HepG2 (cell line): ENCODE results near the gene VSIG10L. TPM values are rescaled to one million over a fixed set of nuclear protein-coding genes. Genes with fewer than 3 reads are reported as not detected.

Experiments used
- ATAC-seq: fragments of 200-7000 bp; cut with Tn5 transposase; 3 replicates; pipeline ENCODE4 v1.9.1; 2020; ENCODE audit warnings: mild to moderate bottlenecking, moderate library complexity
- BruUV-seq: library from RNA; stranded (reverse); fragments of 400-500 nt; replicated peaks from 2 replicates; lab custom pipeline; 2021; lab: Mats Ljungman, UMichigan
- CTCF ChIA-PET: fragments of 300-600 bp; formaldehyde crosslinking; extraction: SDS; loops from one replicate; lab custom pipeline; 2021; ENCODE audit warnings: low total read pairs, inconsistent platforms, low intra/inter-chr PET ratio; lab: Yijun Ruan, JAX
- POLR2A ChIA-PET: fragments of 350-600 bp; sonication (Branson Sonifier 250); formaldehyde crosslinking; loops from one replicate; lab custom pipeline; 2020; ENCODE audit warnings: antibody characterized with exemption, inconsistent platforms; lab: Yijun Ruan, JAX
- DNase-seq: peaks from one replicate; pipeline ENCODE4 v3.0.0-alpha.2; 2015; ENCODE audit warnings: low spot score
- FAIRE-seq: peaks from 3 replicates; lab custom pipeline; 2011; peaks lifted over from hg19 to GRCh38; lab: Jason Lieb, UNC
- H2AFZ ChIP-seq: one replicate; pipeline ENCODE4 v1.6.1; 2011; ENCODE audit warnings: low read length, inconsistent platforms
- H3K27ac ChIP-seq: fragments of 300-600 bp; 3 replicates; pipeline ENCODE4 v1.8.0; 2011; ENCODE audit warnings: mixed run types, mild to moderate bottlenecking, mixed read lengths, low read length, inconsistent platforms; ENCODE audit not compliant: insufficient read depth; ENCODE audit errors: extremely low read length
- H3K27me3 ChIP-seq, 2 experiments: fragments of 200-600 bp in 1 of 2; 2 replicates in 1 of 2; 3 replicates in 1 of 2; pipeline versions ENCODE4 v1.6.0 to v1.8.0; 2011; ENCODE audit warnings: low read length in 2 of 2, mild to moderate bottlenecking in 2 of 2, moderate library complexity in 2 of 2, inconsistent platforms in 1 of 2; ENCODE audit not compliant: insufficient read depth in 2 of 2, control insufficient read depth in 1 of 2
- H3K36me3 ChIP-seq, 2 experiments: fragments of 200-600 bp in 1 of 2; replicated peaks in 1 of 2; 2 replicates in 1 of 2; 3 replicates in 1 of 2; pipeline versions ENCODE4 v1.5.1 to v1.8.0; 2011; ENCODE audit warnings: low read length in 2 of 2, inconsistent platforms in 1 of 2; ENCODE audit not compliant: insufficient read depth in 2 of 2, control insufficient read depth in 1 of 2
- H3K4me1 ChIP-seq: 2 replicates; pipeline ENCODE4 v1.5.1; 2012; ENCODE audit warnings: low read length, inconsistent platforms; ENCODE audit not compliant: insufficient read depth
- H3K4me2 ChIP-seq: 2 replicates; pipeline ENCODE4 v1.6.0; 2011; ENCODE audit warnings: low read depth, low read length, inconsistent platforms
- H3K4me3 ChIP-seq, 3 experiments: fragments of 200-600 bp in 1 of 3; sonication (generic), shearing (Covaris generic) in 1 of 3; replicated peaks in 1 of 3; 2 replicates each; pipeline ENCODE4 v1.5.1; 2011 to 2016; ENCODE audit warnings: low read length in 3 of 3, inconsistent platforms in 2 of 3, low read depth in 2 of 3, mild to moderate bottlenecking in 2 of 3, control low read depth in 1 of 3, mixed read lengths in 1 of 3; ENCODE audit not compliant: insufficient read depth in 1 of 3
- H3K79me2 ChIP-seq: one replicate; pipeline ENCODE4 v1.6.1; 2011; ENCODE audit warnings: low read length, inconsistent platforms; ENCODE audit not compliant: insufficient read depth
- H3K9ac ChIP-seq: 2 replicates; pipeline ENCODE4 v1.6.0; 2011; ENCODE audit warnings: mild to moderate bottlenecking, low read depth, low read length, inconsistent platforms; ENCODE audit not compliant: insufficient read depth
- H3K9me3 ChIP-seq: 2 replicates; pipeline ENCODE4 v1.5.1; 2012; ENCODE audit warnings: mild to moderate bottlenecking, low read length
- H4K20me1 ChIP-seq: 2 replicates; pipeline ENCODE4 v1.6.0; 2011; ENCODE audit warnings: inconsistent platforms, mild to moderate bottlenecking, low read length, moderate library complexity; ENCODE audit not compliant: insufficient read depth
- ARNT ChIP-seq: fragments of 450-650 bp; IDR thresholded peaks from 2 replicates; pipeline ENCODE4 v1.6.1; 2017
- CSRNP2 ChIP-seq: sonication (generic); formaldehyde crosslinking; conservative IDR thresholded peaks from 2 replicates; pipeline ENCODE4 v1.8.0; 2022; ENCODE audit warnings: low read depth, missing genetic modification reagents
- GZF1 ChIP-seq: sonication (generic); formaldehyde crosslinking; IDR thresholded peaks from 2 replicates; pipeline ENCODE4 v1.5.1; 2020; ENCODE audit warnings: mild to moderate bottlenecking, missing genetic modification reagents
- HOXA7 ChIP-seq: sonication (generic); formaldehyde crosslinking; IDR thresholded peaks from 2 replicates; pipeline ENCODE4 v1.8.1; 2022; ENCODE audit warnings: mild to moderate bottlenecking, missing genetic modification reagents, moderate library complexity
- NONO ChIP-seq, 2 experiments: fragments of 450-650 bp in 1 of 2; sonication (generic) in 1 of 2; formaldehyde crosslinking in 1 of 2; IDR thresholded peaks in 1 of 2; conservative IDR thresholded peaks in 1 of 2; 2 replicates each; pipeline versions ENCODE4 v1.6.1 to v1.8.0; 2017 to 2022; ENCODE audit warnings: mild to moderate bottlenecking in 1 of 2, missing genetic modification reagents in 1 of 2, moderate library complexity in 1 of 2
- POLR2A ChIP-seq, 2 experiments: IDR thresholded peaks; 2 replicates each; pipeline ENCODE4 v1.6.1; 2011; ENCODE audit warnings: low read depth in 2 of 2, low read length in 2 of 2, mild to moderate bottlenecking in 1 of 2, moderate library complexity in 1 of 2; ENCODE audit not compliant: insufficient read depth in 1 of 2
- SPEN ChIP-seq: sonication (generic); formaldehyde crosslinking; IDR thresholded peaks from 2 replicates; pipeline ENCODE4 v1.5.1; 2020; ENCODE audit warnings: low read depth, mild to moderate bottlenecking, missing genetic modification reagents
- TRIM24 ChIP-seq: sonication (generic); formaldehyde crosslinking; IDR thresholded peaks from 2 replicates; pipeline ENCODE4 v1.8.0; 2022; ENCODE audit warnings: mild to moderate bottlenecking, missing genetic modification reagents
- UBTF ChIP-seq: sonication (generic); formaldehyde crosslinking; IDR thresholded peaks from 2 replicates; pipeline ENCODE4 v1.4.0; 2020; ENCODE audit warnings: mild to moderate bottlenecking, missing genetic modification reagents
- ZFP91 ChIP-seq: sonication (generic); formaldehyde crosslinking; IDR thresholded peaks from 2 replicates; pipeline ENCODE4 v1.9.0; 2022; ENCODE audit warnings: missing genetic modification reagents, mild to moderate bottlenecking, borderline replicate concordance
- ZFX ChIP-seq: sonication (generic); formaldehyde crosslinking; IDR thresholded peaks from 2 replicates; pipeline ENCODE4 v1.4.0; 2020; ENCODE audit warnings: mild to moderate bottlenecking, low read depth, missing genetic modification reagents, moderate library complexity
- ZNF276 ChIP-seq: sonication (generic); formaldehyde crosslinking; IDR thresholded peaks from 2 replicates; pipeline ENCODE4 v1.4.0; 2020; ENCODE audit warnings: mild to moderate bottlenecking, low read depth, missing genetic modification reagents
- ZNF432 ChIP-seq: sonication (generic); formaldehyde crosslinking; IDR thresholded peaks from 2 replicates; pipeline ENCODE4 v1.5.0; 2020; ENCODE audit warnings: missing genetic modification reagents, mild to moderate bottlenecking, borderline replicate concordance
- ZNF607 ChIP-seq: sonication (generic); formaldehyde crosslinking; IDR thresholded peaks from 2 replicates; pipeline ENCODE4 v1.5.1; 2020; ENCODE audit warnings: missing genetic modification reagents, mild to moderate bottlenecking, borderline replicate concordance
- ZNF678 ChIP-seq: sonication (generic); formaldehyde crosslinking; IDR thresholded peaks from 2 replicates; pipeline ENCODE4 v1.4.0; 2020; ENCODE audit warnings: mild to moderate bottlenecking, missing genetic modification reagents
- WGBS: methylation state at CpG from one replicate; pipeline ENCODE4 v1.1.6; 2017; ENCODE audit warnings: low lambda C conversion rate; 5-methylcytosine and 5-hydroxymethylcytosine counted together
- in situ Hi-C: cut with HindIII; loops from 2 replicates; pipeline ENCODE4 v1.10.0; 2017; ENCODE audit warnings: low pct_unique_long_range_greater_than_20kb; ENCODE audit not compliant: extremely low pct_ligation_motif_present
- intact Hi-C: fragments of 100-400 bp; cut with micrococcal nuclease; formaldehyde crosslinking; loops from one replicate; pipeline ENCODE4 v1.10.0; 2022; ENCODE audit not compliant: unreplicated experiment
- polyA plus RNA-seq, 8 experiments: library from polyadenylated mRNA; depleted of rRNA in 3 of 8; stranded (reverse) in 7 of 8; unstranded in 1 of 8; fragments of >200 nt; fragmentation: Illumina TruSeq in 4 of 8; extraction: Trizol in 4 of 8; gene quantifications; 2 replicates each; pipeline versions ENCODE4 v1.2.1 to v1.2.3, GENCODE V29; 2011 to 2016; ENCODE audit warnings: low read depth in 4 of 8, missing spikeins in 1 of 8, mixed read lengths in 1 of 8; ENCODE audit not compliant: insufficient read depth in 1 of 8
- total RNA-seq, 5 experiments: library from RNA; depleted of rRNA; stranded (reverse); fragments of >200 nt; fragmentation: Illumina TruSeq; extraction: Trizol; gene quantifications; 2 replicates each; pipeline ENCODE4 v1.2.3, GENCODE V29; 2016; ENCODE audit warnings: low read depth in 1 of 5

Gene VSIG10L
- total and polyA plus RNA-seq, 2 of the 13 experiments (the other 11 are each of a cell fraction or from before 2014, with no cell fraction given), result 2.7 to 8.5 TPM

- BruUV-seq, result no TSS peak
- intact Hi-C loops, result loop anchor here (1.0 kb wide), 2 partner anchors 12 to 41 kb away; no protein-coding TSS in a partner anchor
- TF ChIP-seq HOXA7 (CRISPR knock-in tag) (no peak), ZNF432 (CRISPR knock-in tag) (no peak), ZNF276 (CRISPR knock-in tag) (no peak), ZFP91 (CRISPR knock-in tag) (no peak; the same call in 1 of the 2 replicates), CSRNP2 (0 out of 2 replicates have a peak, but pooled peaks have one; percentile 52), SPEN (CRISPR knock-in tag) (peak; percentile 73), NONO (IDR thresholded peaks at IDR 0.05) (no peak), NONO (CRISPR knock-in tag; conservative IDR thresholded peaks at IDR 0.05) (peak; percentile 29), ZNF678 (CRISPR knock-in tag) (no peak), POLR2A (IDR thresholded peaks at IDR 0.05; ENCODE audit: insufficient read depth in 1 of 2, low read depth in 2 of 2, low read length in 2 of 2) (peak; percentile 92 to 99), TRIM24 (CRISPR knock-in tag) (no peak), GZF1 (no peak), UBTF (CRISPR knock-in tag) (peak; percentile 16; the same call in 1 of the 2 replicates), ZFX (CRISPR knock-in tag) (peak; percentile 60; the same call in 1 of the 2 replicates), ZNF607 (peak; percentile 89), ARNT (no peak)
These were observed 24.7 kb upstream of the VSIG10L start for GRCh38 chr19:51366389-51367254.

More at GRCh38 chr19:51366389-51367254, 24.7 kb upstream of the VSIG10L start:
- peak overlapping the region; percentile 100 for H3K9ac ChIP-seq
- ChIA-PET POLR2A (interaction anchor here (0.6 to 7.8 kb wide), 18 partner anchors 9 to 855 kb away, joined by 3 to 309 read pairs (median 27); partner anchors contain the start of genes C19orf84, LIM2 and VSIG10L), CTCF (interaction anchor here (0.6 kb wide), 1 partner anchor 28 kb away, joined by 3 read pairs; no protein-coding TSS in a partner anchor)
- peak overlapping the region; percentile 100 for H3K27ac ChIP-seq
- ATAC-seq, result peak; percentile 58
- no peaks in the 10 kb centered on the region for H4K20me1 ChIP-seq
- H3K4me1 ChIP-seq, result peaks cover 50% of the 10 kb centered on the region
- peak overlapping the region; percentile 80 to 94 (median 94) for H3K4me3 ChIP-seq
- H3K36me3 ChIP-seq, result no peaks in the 10 kb centered on the region
- peak; percentile 89 for FAIRE-seq
- H3K9me3 ChIP-seq, result no peaks in the 10 kb centered on the region
- in situ Hi-C loops, result no loop called here
- peak; percentile 98 for DNase-seq
- WGBS, result 1% methylated on average over 38 of the region's 54 CpGs
- H3K79me2 ChIP-seq, result peaks cover 40% of the 10 kb centered on the region
- H3K27me3 ChIP-seq, result peaks cover 0 to 7% of the 10 kb centered on the region in 2 experiments; a peak in 2 of 5 replicates
- H3K4me2 ChIP-seq, result peak overlapping the region; percentile 93
- no peak overlapping the region for H2AFZ ChIP-seq
